ENCODE data around the gene INPP4B. TPM values are rescaled to one million over a fixed set of nuclear protein-coding genes. Genes with fewer than 3 reads are reported as not detected.

INPP4B gene
- total and polyA plus RNA-seq, 2 of the 4 experiments (the other 2 are of a cell fraction): 1.8 to 14.0 TPM

GRCh38 chr4:142718981-142719380, 127.1 kb downstream of the INPP4B start:
- no peak overlapping the region for H3K56ac ChIP-seq (ENCODE audit: extremely low read depth, insufficient read depth, low read length)
- in situ Hi-C loops (cut with MboI; ENCODE audit: low sequenced_read_pairs): loop anchor here (10.0 to 25.0 kb wide), 3 partner anchors 364 to 1557 kb away; no protein-coding TSS in a partner anchor

More at GRCh38 chr4:142718981-142719380, 127.1 kb downstream of the INPP4B start:
- H4K5ac ChIP-seq (ENCODE audit: low read depth, low read length): no peak overlapping the region
- TF ChIP-seq CTCF (conservative IDR thresholded peaks at IDR 0.05; ENCODE audit: low read depth, low read length): no peak
- no peak for TF ChIP-seq RAD21 (IDR thresholded peaks at IDR 0.05; ENCODE audit: low read length)
- no peak for TF ChIP-seq MAFK (IDR thresholded peaks at IDR 0.05; ENCODE audit: low read depth, low read length)
- TF ChIP-seq RFX5 (IDR thresholded peaks at IDR 0.05; ENCODE audit: low read depth, low read length): no peak
- TF ChIP-seq CEBPB (IDR thresholded peaks at IDR 0.05; ENCODE audit: low read depth, low read length): no peak
- no peak for TF ChIP-seq MAZ (IDR thresholded peaks at IDR 0.05; ENCODE audit: borderline replicate concordance, low read depth, low read length)
- TF ChIP-seq USF2 (IDR thresholded peaks at IDR 0.05; ENCODE audit: low read depth, low read length): no peak
- TF ChIP-seq SMC3 (IDR thresholded peaks at IDR 0.05; ENCODE audit: low read depth, low read length): no peak
- CTCF ChIA-PET: no interaction called here
- no peaks in the 10 kb centered on the region for H3K9me3 ChIP-seq (ENCODE audit: control insufficient read depth, insufficient read depth, low read length)
- no peak overlapping the region for H3K27ac ChIP-seq (ENCODE audit: insufficient read depth, low read length)
- ATAC-seq (ENCODE audit: low read depth) (no peak), DNase-seq (no peak)
- H3K23ac ChIP-seq (ENCODE audit: low read depth, low read length): no peak overlapping the region
- H2BK15ac ChIP-seq (ENCODE audit: low read depth, low read length): no peak overlapping the region
- H3K4me3 ChIP-seq (ENCODE audit: insufficient read depth, low read depth, low read length): no peak overlapping the region
- POLR2A ChIA-PET (ENCODE audit: unreplicated experiment): no interaction called here
- BruUV-seq (replicated peaks): no TSS peak
- no peak overlapping the region for H4K91ac ChIP-seq (ENCODE audit: insufficient read depth, low read depth, low read length)
- H2AK9ac ChIP-seq (replicated peaks; ENCODE audit: low read depth, low read length, poor library complexity): no peak overlapping the region
- no peaks in the 10 kb centered on the region for H3K4me1 ChIP-seq (ENCODE audit: control insufficient read depth, insufficient read depth, low read length)
- intact Hi-C loops (cut with micrococcal nuclease) (no loop called here), dilution Hi-C loops (cut with HindIII; ENCODE audit: low sequenced_read_pairs, unreplicated experiment) (no loop called here)
- H3K4me2 ChIP-seq (ENCODE audit: low read depth, low read length): no peak overlapping the region
- no peak overlapping the region for H3K14ac ChIP-seq (replicated peaks; ENCODE audit: low read depth, low read length)
- no peak overlapping the region for H3K4ac ChIP-seq (ENCODE audit: low read depth, low read length)
- 0 out of 2 replicates have a peak overlapping the region, but pooled peaks have one; percentile 33 for H2AK5ac ChIP-seq (ENCODE audit: low read depth, low read length)
- no peak overlapping the region for H4K8ac ChIP-seq (ENCODE audit: low read depth in 2 of 2, low read length in 2 of 2)
- H3K9ac ChIP-seq (ENCODE audit: low read depth, low read length): no peak overlapping the region
- H3K18ac ChIP-seq (ENCODE audit: low read depth, low read length): no peak overlapping the region
- H2BK20ac ChIP-seq (ENCODE audit: low read depth, low read length): no peak overlapping the region
- no peak overlapping the region for H2BK120ac ChIP-seq (ENCODE audit: low read depth, low read length)
- no peaks in the 10 kb centered on the region for H3K9me1 ChIP-seq (ENCODE audit: insufficient read depth, low read length)
- H4K20me1 ChIP-seq (ENCODE audit: insufficient read depth, low read length): no peaks in the 10 kb centered on the region
- H3K79me1 ChIP-seq (ENCODE audit: low read depth in 1 of 2, low read length in 2 of 2): no peaks in the 10 kb centered on the region
- H2BK5ac ChIP-seq (ENCODE audit: low read depth, low read length, poor library complexity, severe bottlenecking): no peak overlapping the region
- no peak overlapping the region for H2AFZ ChIP-seq (replicated peaks; ENCODE audit: low read length, poor library complexity)
- no peaks in the 10 kb centered on the region for H3K36me3 ChIP-seq (ENCODE audit: control insufficient read depth, insufficient read depth, low read length)
- no peaks in the 10 kb centered on the region for H3K27me3 ChIP-seq (ENCODE audit: control insufficient read depth, insufficient read depth, low read length)
